ENCODE data around the gene SLC1A7.

Gene SLC1A7

GRCh38 chr1:53145942-53146708 is 3.7 kb upstream of the SLC1A7 start:
- no peak for TF ChIP-seq CTCF (IDR thresholded peaks at IDR 0.05; ENCODE audit: insufficient read depth, low read length, missing control alignments)
- DNase-seq (ENCODE audit: low read depth, low spot score) = peak; percentile 99
- CTCF ChIA-PET = interaction anchor here (1.1 to 1.9 kb wide), 3 partner anchors 34 to 224 kb away, joined by 3 to 5 read pairs (median 3); partner anchors contain the start of gene ECHDC2
- H3K4me3 ChIP-seq (ENCODE audit: low read depth, low read length) = peak overlapping the region; percentile 26; the same call in 1 of the 2 replicates
- POLR2A ChIA-PET = interaction anchor here (1.1 to 1.8 kb wide), 4 partner anchors 8 to 38 kb away, joined by 3 to 8 read pairs (median 4); no protein-coding TSS in a partner anchor

- no peak overlapping the region for H3K4me3 ChIP-seq (ENCODE audit: low read depth, low read length)
- ChIA-PET POLR2A (interaction anchor here (1.1 to 1.8 kb wide), 4 partner anchors 8 to 38 kb away, joined by 3 to 8 read pairs (median 4); no protein-coding TSS in a partner anchor), CTCF (interaction anchor here (1.1 to 1.9 kb wide), 2 partner anchors 37 to 224 kb away, joined by 3 to 5 read pairs; partner anchors contain the start of gene ECHDC2)
- no peak for TF ChIP-seq CTCF (IDR thresholded peaks at IDR 0.05; ENCODE audit: insufficient read depth, low read length, missing control alignments)
- DNase-seq (ENCODE audit: low read depth, low spot score) = no peak
Observed at GRCh38 chr1:53145619-53145941, 3.1 kb upstream of the SLC1A7 start.

GRCh38 chr1:53145051-53145600 is 2.7 kb upstream of the SLC1A7 start:
- no peak overlapping the region for H3K4me3 ChIP-seq (ENCODE audit: low read depth, low read length)
- no peak for TF ChIP-seq CTCF (IDR thresholded peaks at IDR 0.05; ENCODE audit: insufficient read depth, low read length, missing control alignments)
- DNase-seq (ENCODE audit: low read depth, low spot score) = no peak
- CTCF ChIA-PET = interaction anchor here (0.7 to 1.9 kb wide), 3 partner anchors 35 to 223 kb away, joined by 3 to 5 read pairs (median 3); partner anchors contain the start of gene ECHDC2
- POLR2A ChIA-PET = interaction anchor here (1.3 to 1.8 kb wide), 2 partner anchors 7 to 37 kb away, joined by 3 to 8 read pairs; no protein-coding TSS in a partner anchor

GRCh38 chr1:53144201-53144600 is 1.8 kb upstream of the SLC1A7 start:
- ChIA-PET POLR2A (no interaction called here), CTCF (interaction anchor here (0.7 kb wide), 1 partner anchor 36 kb away, joined by 3 read pairs; no protein-coding TSS in a partner anchor)
- H3K4me3 ChIP-seq (ENCODE audit: low read depth, low read length) = no peak overlapping the region
- no peak for DNase-seq (ENCODE audit: low read depth, low spot score)
- TF ChIP-seq CTCF (IDR thresholded peaks at IDR 0.05; ENCODE audit: insufficient read depth, low read length, missing control alignments) = no peak

GRCh38 chr1:53143527-53143926 is 1.1 kb upstream of the SLC1A7 start:
- POLR2A ChIA-PET = no interaction called here
- no peak for DNase-seq (ENCODE audit: low read depth, low spot score)
- CTCF ChIA-PET = no interaction called here
- no peak for TF ChIP-seq CTCF (IDR thresholded peaks at IDR 0.05; ENCODE audit: insufficient read depth, low read length, missing control alignments)
- no peak overlapping the region for H3K4me3 ChIP-seq (ENCODE audit: low read depth, low read length)

- no peak overlapping the region for H3K4me3 ChIP-seq (ENCODE audit: low read depth, low read length)
- POLR2A ChIA-PET = no interaction called here
- no peak for DNase-seq (ENCODE audit: low read depth, low spot score)
- CTCF ChIA-PET = no interaction called here
- TF ChIP-seq CTCF (IDR thresholded peaks at IDR 0.05; ENCODE audit: insufficient read depth, low read length, missing control alignments) = no peak
Observed at GRCh38 chr1:53141487-53142055, 867 bp downstream of the SLC1A7 start.

All from AG04449 (cell line).